ENCODE results near the gene INTS7.

INTS7 gene, protein sequence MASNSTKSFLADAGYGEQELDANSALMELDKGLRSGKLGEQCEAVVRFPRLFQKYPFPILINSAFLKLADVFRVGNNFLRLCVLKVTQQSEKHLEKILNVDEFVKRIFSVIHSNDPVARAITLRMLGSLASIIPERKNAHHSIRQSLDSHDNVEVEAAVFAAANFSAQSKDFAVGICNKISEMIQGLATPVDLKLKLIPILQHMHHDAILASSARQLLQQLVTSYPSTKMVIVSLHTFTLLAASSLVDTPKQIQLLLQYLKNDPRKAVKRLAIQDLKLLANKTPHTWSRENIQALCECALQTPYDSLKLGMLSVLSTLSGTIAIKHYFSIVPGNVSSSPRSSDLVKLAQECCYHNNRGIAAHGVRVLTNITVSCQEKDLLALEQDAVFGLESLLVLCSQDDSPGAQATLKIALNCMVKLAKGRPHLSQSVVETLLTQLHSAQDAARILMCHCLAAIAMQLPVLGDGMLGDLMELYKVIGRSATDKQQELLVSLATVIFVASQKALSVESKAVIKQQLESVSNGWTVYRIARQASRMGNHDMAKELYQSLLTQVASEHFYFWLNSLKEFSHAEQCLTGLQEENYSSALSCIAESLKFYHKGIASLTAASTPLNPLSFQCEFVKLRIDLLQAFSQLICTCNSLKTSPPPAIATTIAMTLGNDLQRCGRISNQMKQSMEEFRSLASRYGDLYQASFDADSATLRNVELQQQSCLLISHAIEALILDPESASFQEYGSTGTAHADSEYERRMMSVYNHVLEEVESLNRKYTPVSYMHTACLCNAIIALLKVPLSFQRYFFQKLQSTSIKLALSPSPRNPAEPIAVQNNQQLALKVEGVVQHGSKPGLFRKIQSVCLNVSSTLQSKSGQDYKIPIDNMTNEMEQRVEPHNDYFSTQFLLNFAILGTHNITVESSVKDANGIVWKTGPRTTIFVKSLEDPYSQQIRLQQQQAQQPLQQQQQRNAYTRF

DNA sequence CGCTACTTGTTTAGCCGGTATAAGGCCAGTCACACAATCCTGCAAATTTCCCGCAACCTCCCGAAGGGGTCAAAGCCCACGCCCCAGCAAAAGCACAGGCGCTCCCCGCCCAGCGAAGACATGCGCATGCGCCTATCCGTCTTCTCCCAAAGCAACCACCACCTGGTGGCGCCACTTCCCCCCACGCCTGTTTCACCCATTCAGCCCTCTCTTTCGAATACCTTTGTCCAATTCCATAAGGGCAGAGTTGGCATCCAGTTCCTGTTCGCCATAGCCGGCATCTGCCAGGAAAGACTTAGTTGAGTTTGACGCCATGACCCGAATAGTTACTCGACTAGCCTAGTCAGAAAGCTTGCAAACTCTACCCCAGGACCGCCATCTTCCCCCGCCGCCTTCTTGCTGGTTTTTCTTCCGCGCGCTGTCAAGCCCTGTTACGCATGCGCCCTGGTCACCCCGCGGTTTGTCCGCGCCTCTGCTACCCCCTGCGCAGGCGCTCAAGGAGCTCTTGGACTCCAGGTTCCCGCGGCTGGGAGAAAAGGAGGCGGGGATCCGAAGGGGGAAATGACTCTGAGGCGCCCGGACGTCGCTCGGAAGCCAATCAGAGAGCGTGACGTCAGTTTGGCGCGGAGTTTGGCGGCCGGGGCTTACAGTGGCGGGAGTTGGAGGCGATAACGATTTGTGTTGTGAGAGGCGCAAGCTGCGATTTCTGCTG, at the start of gene INTS7, which contains the start of gene DTL:
Gene INTS7 (minus strand): TSS at position 435 of the 712 bp plus-strand sequence. CDS start 120 bp downstream, at position 315.
Gene DTL (plus strand): TSS at position 626 of the 712 bp plus-strand sequence. CDS start 143 bp downstream, outside the sequence.
- peak; percentile 99 for DNase-seq

DNA sequence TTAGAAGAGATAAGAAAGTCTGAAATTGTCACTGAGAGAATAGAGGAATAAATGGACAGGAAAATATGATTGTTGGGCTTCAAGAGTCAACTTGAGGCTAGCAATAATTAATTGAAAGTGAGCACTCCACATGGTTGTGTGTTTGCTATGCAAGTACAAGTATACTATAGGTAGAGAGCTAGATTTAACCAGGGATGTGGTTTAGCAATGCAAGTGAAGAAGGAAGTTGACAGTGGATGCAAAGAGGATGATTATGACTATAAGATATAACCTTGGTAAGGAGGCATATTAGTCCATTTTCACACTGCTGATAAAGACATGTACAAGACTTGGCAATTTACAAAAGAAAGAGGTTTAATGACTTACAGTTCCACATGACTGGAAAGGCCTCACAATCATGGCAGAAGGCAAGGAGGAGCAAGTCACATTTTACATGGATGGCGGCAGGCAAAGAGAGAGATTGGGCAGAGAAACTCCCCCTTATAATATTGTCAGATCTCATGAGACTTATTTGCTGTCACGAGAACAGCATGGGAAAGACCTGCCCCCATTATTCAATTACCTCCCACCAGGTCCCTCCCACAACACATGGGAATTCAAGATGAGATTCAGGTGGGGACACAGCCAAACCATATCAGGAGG, 47.5 kb upstream of the INTS7 start:
- DNase-seq = no peak

DNA sequence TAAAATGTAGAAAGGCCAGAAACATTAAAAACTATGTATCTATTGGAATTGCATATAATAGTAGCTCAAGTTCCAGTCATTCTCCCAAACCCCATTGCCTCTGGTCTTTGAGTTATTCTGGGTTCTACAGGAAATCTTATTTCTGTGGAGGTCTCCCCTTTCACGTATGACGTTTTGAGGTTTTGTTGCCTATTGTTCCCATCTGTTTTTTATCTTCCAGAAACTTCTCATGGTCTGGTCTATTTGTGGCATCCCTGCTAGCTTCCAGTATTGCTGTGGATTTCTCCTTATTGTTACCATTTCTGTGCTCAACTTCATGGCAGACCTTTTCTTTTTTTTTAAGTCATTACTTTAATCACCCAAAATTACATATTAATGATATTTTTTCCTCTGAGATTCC, 43.5 kb upstream of the INTS7 start:
- DNase-seq = no peak

DNA sequence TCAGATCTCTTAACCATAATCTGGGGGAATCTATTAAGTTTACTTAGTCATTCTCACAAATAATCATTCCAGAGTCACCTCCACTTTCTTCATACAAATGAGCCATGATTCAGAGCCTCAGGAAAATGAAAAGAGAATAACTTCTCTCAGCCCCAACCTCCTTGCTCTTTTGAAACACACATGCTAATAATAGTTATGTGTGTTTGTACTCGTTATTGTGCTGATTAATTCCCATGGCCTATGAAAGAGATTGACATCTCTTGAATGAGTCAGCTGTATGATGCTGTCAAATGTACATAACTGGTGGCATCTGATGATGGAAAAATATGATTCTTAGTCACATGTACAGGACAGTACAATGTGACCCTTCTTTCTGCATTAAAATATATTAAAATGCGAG, 41.7 kb upstream of the INTS7 start:
- no peak for DNase-seq

DNA sequence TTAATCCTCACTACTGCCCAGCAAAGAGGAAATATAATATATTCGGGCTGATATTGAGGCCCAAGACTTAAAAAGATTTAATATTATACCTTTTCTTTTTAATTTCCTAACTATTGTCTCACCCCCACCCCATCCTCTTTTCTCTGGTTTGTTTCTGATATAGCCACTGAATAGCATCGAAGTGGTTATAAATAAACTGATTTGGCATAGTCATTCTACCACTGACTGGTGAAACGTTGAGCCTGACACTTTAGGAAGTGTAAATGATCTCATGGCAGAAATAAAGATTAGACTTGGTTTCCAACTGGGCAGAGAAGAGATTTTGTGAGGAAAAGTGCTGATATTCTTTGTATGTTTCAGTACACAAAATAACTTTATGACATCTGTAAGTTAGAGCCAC, 39.5 kb upstream of the INTS7 start:
- no peak for DNase-seq

DNA sequence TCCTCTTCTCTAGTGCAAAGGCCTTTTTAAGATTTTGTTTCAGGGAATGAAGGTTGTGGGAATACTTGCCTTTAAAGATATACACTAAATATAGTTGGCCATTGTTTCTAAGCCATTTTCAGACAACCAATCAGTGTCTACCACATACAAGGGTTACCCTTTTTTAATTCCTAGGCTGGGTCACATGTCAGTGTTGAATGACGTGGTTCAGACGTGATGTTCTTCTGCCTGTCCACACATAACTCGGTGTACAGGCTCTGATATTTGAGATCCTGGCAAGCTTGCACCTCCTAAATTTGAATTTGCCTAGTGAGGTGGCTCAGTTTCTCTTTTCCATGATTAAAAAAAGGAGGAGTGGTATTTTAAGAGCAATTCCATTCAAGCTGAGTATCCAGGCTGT, 39.0 kb upstream of the INTS7 start:
- no peak for DNase-seq

DNA sequence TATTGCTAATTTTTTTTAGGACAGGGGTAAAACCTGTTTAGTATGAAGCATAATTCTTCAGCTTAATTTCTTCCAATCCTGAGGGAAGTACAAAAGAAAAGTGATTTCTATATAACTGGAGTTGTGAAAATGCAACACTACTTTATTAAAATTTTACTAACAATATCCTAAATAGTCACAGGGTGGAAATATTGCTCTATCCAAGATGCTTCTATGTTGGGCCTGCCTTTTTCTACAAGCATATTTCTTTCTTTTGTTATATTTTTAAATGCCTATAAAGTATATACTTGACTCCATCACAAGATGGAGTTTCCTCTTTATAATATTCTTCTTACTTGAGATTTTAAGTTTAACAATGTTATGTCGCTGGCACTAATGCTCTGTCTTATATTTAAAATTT, 38.1 kb upstream of the INTS7 start:
- no peak for DNase-seq

DNA sequence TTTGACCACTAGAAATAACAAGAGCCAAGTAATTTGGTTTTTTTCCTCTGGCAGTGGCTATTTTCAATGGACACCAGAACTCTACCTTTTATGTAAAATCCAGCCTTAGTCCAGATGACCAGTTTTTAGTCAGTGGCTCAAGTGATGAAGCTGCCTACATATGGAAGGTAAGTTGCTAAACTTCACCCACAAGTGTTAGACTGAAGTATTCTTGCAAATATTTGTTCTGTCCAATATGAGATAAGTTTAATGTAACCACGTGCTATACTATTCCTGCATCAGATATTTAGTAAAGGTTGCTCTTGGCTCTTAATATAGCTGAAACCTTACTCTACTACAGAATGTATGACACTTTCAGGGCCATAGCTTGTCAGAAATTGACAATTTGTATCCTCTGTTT, 36.7 kb upstream of the INTS7 start:
- no peak for DNase-seq

DNA sequence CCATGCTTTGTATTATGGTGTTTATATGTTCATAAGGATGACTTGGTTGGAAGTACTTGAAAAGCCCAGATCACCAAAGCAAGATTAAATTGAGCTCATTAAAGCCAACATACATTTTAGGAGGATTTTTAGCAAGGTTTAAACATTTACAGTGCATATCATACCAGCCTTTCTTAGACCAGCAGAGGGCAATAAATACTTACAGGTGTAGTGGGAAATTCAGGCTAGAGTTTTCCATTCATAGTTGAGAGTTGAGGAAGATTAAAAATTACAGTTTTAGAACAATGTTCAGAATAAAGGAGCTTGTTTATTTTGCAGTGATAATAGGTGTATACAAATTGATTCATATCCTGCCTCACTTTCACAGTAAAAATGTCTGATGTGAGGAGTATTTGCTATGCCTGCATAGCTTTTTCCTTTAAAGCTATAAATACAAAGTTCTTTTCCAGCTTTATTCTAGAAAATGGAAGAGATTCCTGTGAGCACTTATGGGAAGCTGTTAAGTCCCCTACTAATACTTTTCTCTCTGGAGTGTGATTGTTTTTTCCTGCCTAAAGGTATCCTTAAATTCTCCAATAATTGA, 35.5 kb upstream of the INTS7 start:
- DNase-seq = peak in 1 of 2 donors; percentile 71

DNA sequence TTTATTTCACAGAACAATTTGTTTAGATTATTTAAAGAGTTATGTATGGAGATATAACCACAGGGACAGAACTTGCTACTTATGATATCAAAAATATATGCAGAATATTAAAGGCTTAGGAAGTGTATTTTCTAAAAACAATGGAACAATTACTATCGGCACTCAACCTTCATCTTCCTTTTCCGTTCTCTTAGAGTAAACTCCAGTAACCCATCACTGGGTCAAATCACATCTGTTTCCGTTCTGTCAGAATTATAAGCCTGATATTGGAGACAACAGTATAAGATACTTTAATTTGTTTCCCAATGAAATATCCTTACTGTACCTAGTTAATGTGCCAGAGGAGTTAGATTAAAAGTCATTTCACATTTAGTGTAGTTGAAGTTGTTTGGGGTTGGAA, 32.4 kb upstream of the INTS7 start:
- DNase-seq = no peak

DNA sequence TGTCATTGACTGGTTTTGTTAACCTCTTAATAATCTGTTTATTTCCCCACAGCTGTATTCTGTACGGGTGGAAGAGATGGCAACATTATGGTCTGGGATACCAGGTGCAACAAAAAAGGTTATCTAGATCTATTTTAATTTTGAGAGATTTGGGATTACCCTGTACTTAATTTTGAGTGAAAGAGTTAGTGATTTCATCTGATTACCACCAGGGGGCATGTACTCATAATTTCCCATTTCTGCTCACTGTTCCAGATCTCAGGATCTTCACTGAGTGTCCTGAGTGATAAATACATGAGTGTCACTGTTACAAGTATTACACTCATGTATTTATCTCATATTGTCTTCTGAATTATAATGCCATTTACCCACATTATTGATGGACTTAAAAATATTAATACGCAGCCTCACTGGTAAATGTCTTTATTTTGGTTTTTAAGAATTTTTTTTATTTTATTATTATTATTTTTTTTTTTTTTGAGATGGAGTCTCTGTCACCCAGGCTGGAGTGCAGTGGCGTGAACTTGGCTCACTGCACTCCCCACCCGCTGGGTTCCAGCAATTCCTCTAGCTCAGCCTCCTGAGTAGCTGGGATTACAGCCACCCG, 27.6 kb upstream of the INTS7 start:
- peak in 1 of 2 donors; percentile 61 for DNase-seq

DNA sequence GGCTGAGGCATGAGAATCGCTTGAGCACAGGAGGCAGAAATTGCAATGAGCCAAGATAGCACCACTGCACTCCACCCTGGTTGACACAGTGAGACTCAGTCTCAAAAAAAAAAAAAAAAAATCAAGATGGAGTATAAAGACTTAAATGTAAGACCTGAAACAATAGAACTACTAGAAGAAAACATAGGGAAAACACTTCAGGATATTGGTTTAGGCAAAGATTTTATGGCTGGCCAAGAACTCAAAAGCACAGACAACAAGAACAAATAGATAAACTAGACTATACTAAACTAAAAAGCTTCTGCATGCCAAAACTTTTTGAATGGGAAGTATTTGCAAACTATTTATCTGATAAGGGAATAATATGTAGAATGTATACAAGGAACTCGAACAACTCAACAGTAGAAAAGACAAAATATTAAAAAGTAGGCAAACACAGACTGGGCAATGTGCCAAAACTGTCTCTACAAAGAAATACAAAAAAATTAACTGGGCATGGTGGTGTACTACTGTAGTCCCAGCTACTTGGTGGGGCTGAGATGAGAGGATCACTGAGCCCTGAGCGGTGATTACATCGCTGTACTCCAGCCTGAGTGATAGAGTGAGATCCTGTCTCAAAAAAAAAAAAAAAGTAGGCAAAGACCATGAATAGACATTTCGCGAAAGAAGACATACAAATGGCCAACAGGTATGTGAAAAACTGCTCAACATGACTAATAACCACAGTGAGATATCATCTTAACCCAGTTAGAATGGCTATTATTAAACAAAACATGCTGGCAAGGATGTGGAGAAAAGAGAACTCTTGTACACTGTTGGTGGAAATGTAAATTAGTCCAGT, 25.5 kb upstream of the INTS7 start:
- DNase-seq = no peak

DNA sequence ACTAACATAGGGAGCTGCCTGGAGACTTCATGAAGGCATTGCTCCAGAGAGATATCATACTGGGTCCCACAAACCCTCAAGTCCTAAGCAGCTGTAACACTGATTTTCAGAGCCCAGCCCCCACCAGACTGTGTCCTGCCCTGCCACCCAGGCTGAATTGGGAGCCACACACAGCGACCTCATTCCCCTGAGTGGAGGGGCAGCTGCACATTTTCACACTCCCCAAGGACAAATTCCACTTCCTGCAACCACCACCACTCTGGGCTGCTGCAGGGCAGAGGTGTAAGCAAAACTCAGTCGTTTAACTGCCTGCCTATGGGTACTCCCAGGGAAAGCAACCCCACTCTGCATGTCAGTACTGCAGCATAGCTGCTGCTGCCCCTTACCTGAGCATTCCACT, 20.0 kb upstream of the INTS7 start:
- no peak for DNase-seq

DNA sequence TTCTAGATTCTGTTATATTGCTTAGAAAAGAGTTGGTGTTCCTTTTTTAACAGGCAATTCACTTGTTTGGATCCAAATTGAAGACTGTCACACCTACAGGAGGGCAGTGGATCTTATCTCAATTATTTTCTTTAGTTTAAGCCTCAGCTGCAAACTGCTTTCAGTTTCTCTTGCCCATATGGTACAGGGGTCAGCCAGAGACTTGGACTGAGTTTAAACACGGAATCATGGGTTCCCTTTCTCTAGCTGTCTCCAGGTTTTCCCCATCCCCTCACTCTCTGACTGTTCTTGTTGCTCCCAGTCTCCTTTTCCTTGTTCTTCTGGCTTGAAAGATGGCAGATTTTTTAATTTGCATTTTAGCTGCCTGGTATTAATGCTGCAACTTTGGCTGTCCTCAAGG, 18.6 kb upstream of the INTS7 start:
- DNase-seq = no peak

DNA sequence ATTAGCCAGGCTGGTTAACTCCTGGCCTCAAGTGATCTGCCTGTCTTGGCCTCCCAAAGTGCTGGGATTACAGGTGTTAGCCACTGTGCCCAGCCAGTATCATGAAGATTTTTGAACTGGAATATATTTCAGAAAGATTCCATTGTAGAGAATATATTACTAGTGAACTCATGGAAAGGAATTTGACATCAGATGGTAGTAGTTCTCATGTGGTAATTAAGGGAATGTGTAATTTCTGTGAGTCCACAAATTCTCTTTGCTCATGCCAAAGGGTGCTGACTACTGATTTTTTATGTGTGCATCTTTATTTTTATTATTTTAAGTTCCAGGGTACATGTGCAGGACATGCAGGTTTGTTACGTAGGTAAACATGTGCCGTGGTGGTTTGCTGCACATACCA, 10.6 kb upstream of the INTS7 start:
- no peak for DNase-seq

DNA sequence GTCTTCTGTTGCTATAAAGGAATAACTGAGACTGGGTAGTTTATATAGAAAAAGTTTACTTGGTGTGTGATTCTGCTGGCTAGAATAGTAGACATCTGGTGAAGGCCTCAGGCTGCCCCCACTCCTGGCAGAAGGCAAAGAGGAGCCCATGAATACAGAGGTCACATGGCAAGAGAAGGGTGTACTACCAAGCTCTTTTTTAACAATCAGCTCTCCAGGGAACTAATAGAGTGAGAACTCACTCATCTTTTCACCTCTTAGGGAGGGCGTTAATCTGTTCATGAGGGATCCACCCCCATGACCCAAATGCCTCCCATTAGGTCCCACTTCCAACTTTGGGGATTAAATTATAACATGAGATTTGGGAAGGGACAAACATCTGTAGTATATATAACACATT, 9.5 kb upstream of the INTS7 start:
- no peak for DNase-seq

DNA sequence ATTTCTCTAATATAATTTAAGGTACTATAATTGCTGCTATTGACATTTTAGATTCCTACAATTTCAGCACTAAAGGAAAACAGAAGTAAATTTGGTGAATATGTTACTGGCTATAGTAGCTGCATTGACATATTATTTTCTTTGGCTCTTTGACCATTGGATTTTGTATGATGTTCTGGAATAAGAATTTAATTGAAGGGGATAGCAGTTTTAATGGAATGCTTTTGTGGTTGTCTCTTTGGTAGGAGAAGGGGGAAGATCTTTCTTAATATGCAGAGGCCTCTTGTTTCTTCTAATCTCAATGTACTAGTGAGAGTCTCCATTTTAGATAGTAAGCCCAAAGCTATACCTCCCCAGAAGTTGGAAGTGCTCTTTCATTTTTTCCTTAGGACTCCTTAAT, 7.1 kb upstream of the INTS7 start:
- DNase-seq = no peak

DNA sequence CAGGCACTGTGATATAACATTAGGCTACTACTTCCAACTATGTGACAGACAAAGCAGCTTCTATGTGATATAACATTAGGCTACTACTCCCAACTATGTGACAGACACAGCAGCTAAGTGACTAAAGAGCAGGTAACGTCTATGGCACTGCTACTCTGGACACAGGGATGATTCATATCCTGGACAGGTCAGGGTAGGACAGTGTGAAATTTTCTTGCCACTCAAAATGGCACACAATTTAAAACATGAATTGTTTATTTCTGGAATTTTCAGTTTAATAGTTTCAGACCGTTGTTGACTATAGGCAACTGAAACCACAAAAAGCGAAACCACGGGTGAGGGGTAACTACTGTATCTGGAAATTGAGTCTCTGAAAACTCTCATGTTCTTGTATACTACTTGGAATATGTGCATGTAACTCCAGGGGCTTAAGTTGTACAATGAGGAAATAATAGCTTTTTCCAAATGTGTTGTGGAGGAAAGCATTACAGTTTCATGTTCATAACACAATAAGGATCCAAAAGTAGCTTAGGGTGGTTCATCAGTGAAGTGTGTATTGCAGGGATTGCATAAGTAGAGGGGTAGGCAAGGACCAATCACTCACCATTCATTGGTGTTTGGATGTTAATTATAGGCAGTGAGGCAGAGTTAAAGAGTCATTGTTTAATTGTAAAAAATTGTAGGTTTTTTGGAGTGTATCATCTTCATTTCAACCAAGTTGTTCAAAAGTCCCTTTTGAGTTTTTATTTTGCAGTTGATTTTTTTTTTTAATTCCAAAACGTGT, 5.5 kb upstream of the INTS7 start:
- DNase-seq = peak in 1 of 2 donors; percentile 26

DNA sequence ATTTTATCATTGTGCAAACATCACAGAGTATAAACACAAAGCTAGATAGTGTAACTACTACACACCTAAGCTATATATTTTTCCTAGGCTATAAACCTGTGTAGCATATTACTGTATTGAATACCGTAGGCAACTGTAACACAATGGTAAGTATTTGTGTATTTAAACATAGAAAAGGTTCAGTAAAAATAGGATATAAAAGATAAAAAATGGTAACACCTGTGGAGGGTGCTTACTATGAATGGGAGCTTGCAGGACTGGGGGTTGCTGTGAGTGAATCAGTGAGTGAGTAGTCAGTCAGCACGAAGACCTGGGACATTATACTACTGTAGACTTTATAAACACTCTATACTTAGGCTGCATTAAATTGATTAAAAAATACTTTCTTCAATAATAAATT, 4.3 kb upstream of the INTS7 start:
- no peak for DNase-seq

DNA sequence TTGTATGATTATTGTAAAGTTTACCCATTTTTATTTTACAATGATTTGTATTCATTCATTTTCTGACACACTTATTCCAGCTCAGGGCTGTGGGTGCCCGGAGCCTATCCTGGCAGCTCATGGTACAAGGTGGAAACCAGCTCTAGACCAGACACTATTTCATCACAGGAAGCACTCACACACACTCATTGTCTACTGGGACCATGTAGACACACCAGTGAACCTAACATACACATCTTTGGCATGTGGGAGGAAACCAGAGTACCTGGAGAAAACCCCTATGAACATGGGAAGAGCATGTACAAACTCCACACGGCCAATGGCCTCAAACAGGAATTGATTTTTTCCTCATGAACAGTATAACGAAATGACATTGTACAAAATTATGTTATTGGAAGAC, 2.5 kb upstream of the INTS7 start:
- DNase-seq = peak in 1 of 2 donors; percentile 35
